T-cell (primary cell): ENCODE data around the gene TENM4. TPM values are rescaled to one million over a fixed set of nuclear protein-coding genes. Genes with fewer than 3 reads are reported as not detected.

Experiments
- ATAC-seq, 4 experiments: fragments of 200-7000 bp in 3 of 4; fragments of 150-1000 bp in 1 of 4; cut with Tn5 transposase; replicated peaks in 1 of 4; 1 replicate in 3 of 4; 2 replicates in 1 of 4; pipeline ENCODE4 v1.10.0; 2021; ENCODE audit warnings: moderate library complexity in 3 of 4, mild to moderate bottlenecking in 2 of 4, moderate number of reproducible peaks in 1 of 4
- CTCF ChIA-PET, 2 donors: fragments of 300-600 bp; sonication (Branson Sonifier 250); formaldehyde crosslinking; loops; one replicate each; lab custom pipeline; 2022; ENCODE audit warnings: antibody characterized with exemption in 2 of 2; lab: Charles Lee
- POLR2A ChIA-PET, 2 donors: fragments of 300-600 bp; sonication (Branson Sonifier 250); formaldehyde crosslinking; loops; one replicate each; lab custom pipeline; 2022; ENCODE audit warnings: antibody characterized with exemption in 2 of 2; lab: Charles Lee
- DNase-seq, 35 experiments: peaks; one replicate each; pipeline versions ENCODE4 v3.0.0 to v3.0.0-alpha.2; 2013 to 2023
- H3K27ac ChIP-seq: one replicate; pipeline ENCODE4 v1.5.1; 2013; ENCODE audit warnings: low read length
- H3K27me3 ChIP-seq, 2 experiments: replicated peaks in 1 of 2; 1 replicate in 1 of 2; 2 replicates in 1 of 2; pipeline versions ENCODE4 v1.6.1 to v1.7.0; 2013; ENCODE audit warnings: low read length in 1 of 2, mixed read lengths in 1 of 2; ENCODE audit not compliant: control insufficient read depth in 2 of 2, insufficient read depth in 2 of 2; ENCODE audit errors: extremely low read depth in 1 of 2
- H3K36me3 ChIP-seq, 2 donors: 1 replicate in 1 of 2; 2 replicates in 1 of 2; pipeline versions ENCODE4 v1.6.1 to v1.7.0; 2013; ENCODE audit warnings: low read length in 1 of 2; ENCODE audit not compliant: control insufficient read depth in 2 of 2, insufficient read depth in 1 of 2; ENCODE audit errors: extremely low read depth in 1 of 2
- H3K4me1 ChIP-seq, 2 experiments: 1 replicate in 1 of 2; 2 replicates in 1 of 2; pipeline versions ENCODE4 v1.6.1 to v1.7.0; 2013; ENCODE audit warnings: low read length in 2 of 2, mixed read lengths in 1 of 2; ENCODE audit not compliant: insufficient read depth in 2 of 2, control insufficient read depth in 1 of 2; ENCODE audit errors: extremely low read depth in 1 of 2
- H3K4me3 ChIP-seq, 2 donors: 1 replicate in 1 of 2; 2 replicates in 1 of 2; pipeline versions ENCODE4 v1.5.1 to v1.7.0; 2013; ENCODE audit warnings: mild to moderate bottlenecking in 2 of 2, low read length in 1 of 2, moderate library complexity in 1 of 2; ENCODE audit not compliant: control insufficient read depth in 1 of 2; ENCODE audit errors: extremely low read depth in 1 of 2
- H3K9me3 ChIP-seq: 2 replicates; pipeline ENCODE4 v1.7.0; 2013
- H3K27ac Mint-ChIP-seq, 2 donors: one replicate each; pipeline ENCODE4 v1.8.0; 2020 to 2021; ENCODE audit warnings: mild to moderate bottlenecking in 2 of 2, mixed read lengths in 2 of 2
- H3K27me3 Mint-ChIP-seq, 2 donors: one replicate each; pipeline ENCODE4 v1.8.0; 2021 to 2022; ENCODE audit warnings: mixed read lengths in 2 of 2
- H3K36me3 Mint-ChIP-seq: one replicate; pipeline ENCODE4 v1.8.0; 2021; ENCODE audit warnings: mixed read lengths
- H3K4me1 Mint-ChIP-seq, 3 donors: one replicate each; pipeline ENCODE4 v1.8.0; 2020 to 2022; ENCODE audit warnings: mixed read lengths in 3 of 3, mild to moderate bottlenecking in 1 of 3
- H3K4me3 Mint-ChIP-seq, 3 donors: one replicate each; pipeline ENCODE4 v1.8.0; 2020 to 2022; ENCODE audit warnings: mild to moderate bottlenecking in 3 of 3, mixed read lengths in 3 of 3, moderate library complexity in 3 of 3
- H3K9me3 Mint-ChIP-seq, 3 donors: one replicate each; pipeline ENCODE4 v1.8.0; 2020 to 2022; ENCODE audit warnings: mixed read lengths in 3 of 3
- WGBS: methylation state at CpG from one replicate; pipeline ENCODE4 v1.1.5; 2013; ENCODE audit warnings: missing lambda C conversion rate; ENCODE audit not compliant: insufficient coverage; 5-methylcytosine and 5-hydroxymethylcytosine counted together
- total RNA-seq, 35 experiments: library from RNA in 6 of 35; stranded (reverse) in 6 of 35; fragments of 120-200 nt in 1 of 35; gene quantifications; one replicate each; pipeline versions ENCODE4 v1.2.1 to v1.2.4 and lab custom pipeline; 2013 to 2026

TENM4 gene
- total RNA-seq, 5 donors from 2014 or later (not counting 1 experiment from before 2014, with no cell fraction given): 0.03 to 0.35 (median 0.03) TPM; not detected in 2

DNA sequence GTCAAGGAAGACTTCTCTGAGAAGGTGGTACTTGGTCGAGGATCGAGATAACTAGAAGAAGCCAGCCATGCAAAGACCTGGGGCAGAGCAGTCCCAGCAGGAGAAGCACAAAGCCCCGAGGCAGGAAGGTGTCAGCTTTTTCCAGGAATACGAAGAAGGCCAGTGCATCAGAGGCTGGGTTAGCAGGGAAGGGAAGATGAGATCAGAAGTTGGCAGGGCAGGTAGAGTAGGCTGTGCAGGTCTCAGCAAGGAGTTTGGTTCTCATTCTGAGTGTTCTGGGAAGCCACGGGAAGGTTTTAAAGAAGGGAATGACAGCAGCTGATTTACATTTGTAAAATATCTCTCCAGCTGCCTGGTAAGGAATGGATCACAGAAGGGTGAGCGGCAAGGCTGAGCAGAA lies 111.3 kb downstream of the TENM4 start:
- Mint-ChIP-seq H3K27me3 (peaks cover 2 to 7% of the 10 kb centered on the region in 2 donors), H3K9me3 (peaks cover 0 to 11% (median 0%) of the 10 kb centered on the region in 3 donors), H3K27ac (no peak overlapping the region), H3K36me3 (no peaks in the 10 kb centered on the region), H3K4me3 (no peak overlapping the region), H3K4me1 (no peaks in the 10 kb centered on the region)
- Histone ChIP-seq H3K27ac (no peak overlapping the region), H3K9me3 (no peaks in the 10 kb centered on the region), H3K4me1 (no peaks in the 10 kb centered on the region), H3K4me3 (no peak overlapping the region), H3K36me3 (no peaks in the 10 kb centered on the region), H3K27me3 (no peaks in the 10 kb centered on the region)
- 57% methylated on average over 6 of the region's 6 CpGs for WGBS
- POLR2A ChIA-PET: no interaction called here
- DNase-seq: no peak
- ATAC-seq: no peak
- CTCF ChIA-PET: no interaction called here

GRCh38 chr11:79328402-79328801 lies 112.4 kb downstream of the TENM4 start:
- no peaks in the 10 kb centered on the region for H3K4me1 Mint-ChIP-seq
- ChIA-PET POLR2A (no interaction called here), CTCF (no interaction called here)
- H3K9me3 Mint-ChIP-seq: peaks cover 0 to 11% (median 0%) of the 10 kb centered on the region in 3 donors
- no peak overlapping the region for H3K4me3 Mint-ChIP-seq
- no peak for ATAC-seq
- no peaks in the 10 kb centered on the region for H3K36me3 ChIP-seq
- no peak overlapping the region for H3K27ac ChIP-seq
- no peaks in the 10 kb centered on the region for H3K36me3 Mint-ChIP-seq
- no peak overlapping the region for H3K4me3 ChIP-seq
- no peaks in the 10 kb centered on the region for H3K4me1 ChIP-seq
- peaks cover 2 to 7% of the 10 kb centered on the region in 2 donors for H3K27me3 Mint-ChIP-seq
- WGBS: 80% methylated on average over 2 of the region's 9 CpGs
- no peak for DNase-seq
- H3K27ac Mint-ChIP-seq: no peak overlapping the region
- no peaks in the 10 kb centered on the region for H3K27me3 ChIP-seq
- H3K9me3 ChIP-seq: no peaks in the 10 kb centered on the region

GRCh38 chr11:79325851-79326250 lies 115.0 kb downstream of the TENM4 start:
- WGBS: 73% methylated on average over 3 of the region's 10 CpGs
- Histone ChIP-seq H3K4me3 (no peak overlapping the region), H3K27ac (no peak overlapping the region), H3K9me3 (no peaks in the 10 kb centered on the region), H3K4me1 (no peaks in the 10 kb centered on the region), H3K27me3 (no peaks in the 10 kb centered on the region), H3K36me3 (no peaks in the 10 kb centered on the region)
- CTCF ChIA-PET: no interaction called here
- no peak overlapping the region for H3K4me3 Mint-ChIP-seq
- POLR2A ChIA-PET: no interaction called here
- DNase-seq: no peak
- peaks cover 0 to 11% (median 0%) of the 10 kb centered on the region in 3 donors for H3K9me3 Mint-ChIP-seq
- H3K27ac Mint-ChIP-seq: no peak overlapping the region
- no peaks in the 10 kb centered on the region for H3K4me1 Mint-ChIP-seq
- H3K27me3 Mint-ChIP-seq: peaks cover 2 to 7% of the 10 kb centered on the region in 2 donors
- ATAC-seq: no peak
- H3K36me3 Mint-ChIP-seq: no peaks in the 10 kb centered on the region

GRCh38 chr11:79321263-79321662 lies 119.6 kb downstream of the TENM4 start:
- ChIA-PET POLR2A (no interaction called here), CTCF (interaction anchor here in 1 of 2 donors (0.6 kb wide), 1 partner anchor 21 kb away, joined by 3 read pairs; no protein-coding TSS in a partner anchor)
- Histone ChIP-seq H3K27ac (no peak overlapping the region), H3K27me3 (no peaks in the 10 kb centered on the region), H3K4me1 (no peaks in the 10 kb centered on the region), H3K4me3 (no peak overlapping the region), H3K36me3 (no peaks in the 10 kb centered on the region), H3K9me3 (no peaks in the 10 kb centered on the region)
- H3K4me3 Mint-ChIP-seq: no peak overlapping the region
- DNase-seq: no peak
- H3K36me3 Mint-ChIP-seq: no peaks in the 10 kb centered on the region
- no peak for ATAC-seq
- H3K27me3 Mint-ChIP-seq: peaks cover 2 to 4% of the 10 kb centered on the region in 2 donors
- H3K4me1 Mint-ChIP-seq: no peaks in the 10 kb centered on the region
- peaks cover 0 to 2% (median 0%) of the 10 kb centered on the region in 3 donors for H3K9me3 Mint-ChIP-seq
- no peak overlapping the region for H3K27ac Mint-ChIP-seq
- 60% methylated on average over 1 of the region's 6 CpGs for WGBS

DNA sequence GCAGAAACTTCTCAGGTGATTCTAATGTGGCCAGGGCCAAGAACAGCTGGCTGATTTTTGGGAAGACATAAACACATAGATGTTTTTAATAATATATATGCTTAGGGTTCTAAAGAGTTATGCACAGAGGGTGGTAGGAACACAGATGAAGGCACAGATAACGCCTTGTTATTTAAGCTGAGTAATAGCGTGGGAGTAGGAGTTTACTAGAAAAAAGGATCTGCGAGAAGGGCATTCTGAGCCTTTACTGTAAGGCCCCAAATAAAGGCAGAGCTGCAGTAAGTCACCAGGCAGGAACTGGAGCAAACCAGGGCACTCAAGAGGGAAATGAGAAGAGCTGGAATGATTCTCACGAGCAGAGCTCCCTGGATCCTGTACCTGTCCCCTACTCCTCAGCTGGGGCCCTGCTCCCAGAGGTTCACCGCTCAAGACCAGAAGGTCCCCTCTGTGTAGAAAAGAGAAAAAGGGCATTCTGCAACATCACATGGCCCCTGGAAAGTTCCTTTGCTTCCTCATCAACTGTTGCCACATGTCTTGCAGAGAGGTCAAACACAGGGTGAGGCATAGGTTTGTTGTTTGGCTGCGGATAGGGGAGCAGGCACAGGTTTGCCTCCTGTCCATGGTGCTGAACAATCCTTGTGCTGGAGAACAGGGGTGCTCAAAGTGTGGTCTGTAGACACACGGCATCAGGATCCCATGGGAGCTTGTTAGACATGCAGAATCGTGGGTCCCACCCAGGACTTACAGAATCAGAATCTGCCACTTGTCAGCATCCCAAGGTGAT lies 125.7 kb downstream of the TENM4 start:
- H3K4me1 Mint-ChIP-seq: no peaks in the 10 kb centered on the region
- CTCF ChIA-PET: no interaction called here
- peaks cover 0 to 4% (median 0%) of the 10 kb centered on the region in 3 donors for H3K9me3 Mint-ChIP-seq
- H3K27ac Mint-ChIP-seq: no peak overlapping the region
- Histone ChIP-seq H3K4me3 (no peak overlapping the region), H3K36me3 (no peaks in the 10 kb centered on the region), H3K4me1 (no peaks in the 10 kb centered on the region), H3K9me3 (no peaks in the 10 kb centered on the region), H3K27ac (no peak overlapping the region), H3K27me3 (peaks cover 0 to 6% of the 10 kb centered on the region in 2 experiments)
- WGBS: 54% methylated on average over 7 of the region's 8 CpGs
- peaks cover 2 to 3% of the 10 kb centered on the region in 2 donors for H3K27me3 Mint-ChIP-seq
- H3K36me3 Mint-ChIP-seq: no peaks in the 10 kb centered on the region
- no peak for ATAC-seq
- DNase-seq: no peak
- POLR2A ChIA-PET: no interaction called here
- H3K4me3 Mint-ChIP-seq: no peak overlapping the region

DNA sequence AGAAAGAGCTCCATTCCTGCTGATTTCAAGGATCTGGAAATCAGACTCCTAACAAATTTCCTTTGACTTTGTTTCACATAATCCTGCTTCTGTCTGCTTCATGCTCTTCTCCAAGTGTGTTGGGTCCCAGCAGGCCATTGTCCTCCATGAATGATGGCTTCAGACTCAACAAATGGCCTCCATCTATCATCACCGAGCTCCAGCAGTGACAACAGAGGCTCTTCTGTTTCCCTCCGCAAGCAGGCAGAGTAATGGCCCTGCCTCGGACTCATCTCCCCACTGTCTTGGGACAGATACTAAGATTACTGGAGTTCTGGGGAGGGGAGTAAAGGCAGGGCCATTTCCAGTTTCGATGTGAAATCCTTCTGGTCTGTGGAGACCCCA lies 127.3 kb downstream of the TENM4 start:
- H3K9me3 Mint-ChIP-seq: peaks cover 0 to 4% (median 0%) of the 10 kb centered on the region in 3 donors
- H3K36me3 Mint-ChIP-seq: no peaks in the 10 kb centered on the region
- H3K27me3 ChIP-seq: peaks cover 0 to 6% of the 10 kb centered on the region in 2 experiments
- DNase-seq (no peak), ATAC-seq (no peak)
- H3K27me3 Mint-ChIP-seq: peaks cover 0 to 3% of the 10 kb centered on the region in 2 donors
- no peaks in the 10 kb centered on the region for H3K4me1 Mint-ChIP-seq
- H3K27ac Mint-ChIP-seq: no peak overlapping the region
- no peak overlapping the region for H3K27ac ChIP-seq
- no peak overlapping the region for H3K4me3 ChIP-seq
- H3K4me1 ChIP-seq: no peaks in the 10 kb centered on the region
- H3K9me3 ChIP-seq: no peaks in the 10 kb centered on the region
- no peaks in the 10 kb centered on the region for H3K36me3 ChIP-seq
- CTCF ChIA-PET: no interaction called here
- POLR2A ChIA-PET: no interaction called here
- H3K4me3 Mint-ChIP-seq: no peak overlapping the region
- 50% methylated on average over 2 of the region's 4 CpGs for WGBS
